CD14-positive monocyte (primary cell): Measurements from ENCODE around the gene LRRC10B. TPM values are rescaled to one million over a fixed set of nuclear protein-coding genes. Genes with fewer than 3 reads are reported as not detected.

ENCODE experiments used
- DNase-seq, 3 donors: peaks; one replicate each; pipeline ENCODE4 v3.0.0-alpha.2; 2011 to 2022
- H2AFZ ChIP-seq: 2 replicates; pipeline ENCODE4 v1.6.0; 2012; ENCODE audit warnings: mild to moderate bottlenecking, low read depth, low read length, inconsistent platforms; ENCODE audit not compliant: insufficient read depth, poor library complexity, severe bottlenecking
- H3K27ac ChIP-seq, 2 donors: 1 replicate in 1 of 2; 2 replicates in 1 of 2; pipeline ENCODE4 v1.5.1; 2012 to 2013; ENCODE audit warnings: low read length in 2 of 2, control low read depth in 1 of 2, inconsistent platforms in 1 of 2, low read depth in 1 of 2, mild to moderate bottlenecking in 1 of 2
- H3K27me3 ChIP-seq, 2 donors: one replicate each; pipeline versions ENCODE4 v1.6.0 to v1.6.1; 2011 to 2013; ENCODE audit warnings: low read length in 2 of 2; ENCODE audit not compliant: control insufficient read depth in 2 of 2, insufficient read depth in 2 of 2
- H3K36me3 ChIP-seq, 2 donors: replicated peaks in 1 of 2; 1 replicate in 1 of 2; 2 replicates in 1 of 2; pipeline versions ENCODE4 v1.5.1 to v1.6.1; 2012 to 2013; ENCODE audit warnings: low read length in 2 of 2, control low read depth in 1 of 2, inconsistent platforms in 1 of 2, mild to moderate bottlenecking in 1 of 2; ENCODE audit not compliant: insufficient read depth in 2 of 2, control insufficient read depth in 1 of 2
- H3K4me1 ChIP-seq, 2 donors: 1 replicate in 1 of 2; 2 replicates in 1 of 2; pipeline versions ENCODE4 v1.5.1 to v1.6.1; 2012 to 2013; ENCODE audit warnings: low read length in 2 of 2, control low read depth in 1 of 2, inconsistent platforms in 1 of 2, mild to moderate bottlenecking in 1 of 2, moderate library complexity in 1 of 2; ENCODE audit not compliant: insufficient read depth in 2 of 2, control insufficient read depth in 1 of 2
- H3K4me2 ChIP-seq: replicated peaks from 2 replicates; pipeline ENCODE3; 2012; ENCODE audit warnings: low read length, moderate library complexity, mild to moderate bottlenecking; ENCODE audit not compliant: poor library complexity, severe bottlenecking; ENCODE audit errors: extremely low read depth
- H3K4me3 ChIP-seq, 3 experiments: fragments of 200-600 bp in 1 of 3; sonication (generic) in 1 of 3; replicated peaks in 1 of 3; 1 replicate in 2 of 3; 2 replicates in 1 of 3; pipeline ENCODE4 v1.5.1; 2011 to 2013; ENCODE audit warnings: low read length in 3 of 3, mild to moderate bottlenecking in 3 of 3, control low read depth in 2 of 3, low read depth in 2 of 3, inconsistent platforms in 1 of 3, moderate library complexity in 1 of 3
- H3K79me2 ChIP-seq: 2 replicates; pipeline ENCODE4 v1.6.0; 2012; ENCODE audit warnings: mild to moderate bottlenecking, control low read depth, inconsistent platforms, low read length, moderate library complexity; ENCODE audit not compliant: insufficient read depth
- H3K9ac ChIP-seq: 2 replicates; pipeline ENCODE4 v1.6.0; 2017; ENCODE audit warnings: low read length, mild to moderate bottlenecking; ENCODE audit not compliant: insufficient read depth, poor library complexity, severe bottlenecking
- H3K9me3 ChIP-seq, 2 donors: replicated peaks in 1 of 2; 1 replicate in 1 of 2; 2 replicates in 1 of 2; pipeline versions ENCODE4 v1.5.1 to v1.6.1; 2012 to 2013; ENCODE audit warnings: low read length in 2 of 2, control low read depth in 1 of 2; ENCODE audit not compliant: control insufficient read depth in 1 of 2, insufficient read depth in 1 of 2
- H4K20me1 ChIP-seq: 2 replicates; pipeline ENCODE4 v1.6.0; 2012; ENCODE audit warnings: mild to moderate bottlenecking, low read length, control low read depth, moderate library complexity; ENCODE audit not compliant: insufficient read depth
- H3K27ac Mint-ChIP-seq, 7 donors: one replicate each; pipeline ENCODE4 v1.8.0; 2020; ENCODE audit warnings: mild to moderate bottlenecking in 7 of 7, mixed read lengths in 7 of 7, moderate library complexity in 6 of 7, inconsistent platforms in 2 of 7
- H3K27me3 Mint-ChIP-seq, 3 donors: one replicate each; pipeline ENCODE4 v1.8.0; 2021 to 2022; ENCODE audit warnings: low read depth in 3 of 3, mild to moderate bottlenecking in 3 of 3, mixed read lengths in 3 of 3, moderate library complexity in 3 of 3, inconsistent platforms in 1 of 3
- H3K36me3 Mint-ChIP-seq, 2 donors: one replicate each; pipeline ENCODE4 v1.8.0; 2020; ENCODE audit warnings: mixed read lengths in 2 of 2, inconsistent platforms in 1 of 2, mild to moderate bottlenecking in 1 of 2
- H3K4me1 Mint-ChIP-seq: one replicate; pipeline ENCODE4 v1.8.0; 2020; ENCODE audit warnings: mild to moderate bottlenecking, mixed read lengths
- H3K4me3 Mint-ChIP-seq, 2 donors: one replicate each; pipeline ENCODE4 v1.8.0; 2020; ENCODE audit warnings: mild to moderate bottlenecking in 2 of 2, mixed read lengths in 2 of 2, moderate library complexity in 1 of 2
- H3K9me3 Mint-ChIP-seq, 7 donors: one replicate each; pipeline ENCODE4 v1.8.0; 2020 to 2022; ENCODE audit warnings: mixed read lengths in 7 of 7, mild to moderate bottlenecking in 6 of 7, moderate library complexity in 6 of 7, inconsistent platforms in 2 of 7
- CTCF ChIP-seq: fragments of 200-600 bp; IDR thresholded peaks from one replicate; pipeline ENCODE4 v1.8.0; 2022; ENCODE audit warnings: antibody characterized with exemption, mild to moderate bottlenecking
- WGBS: methylation state at CpG from one replicate; pipeline ENCODE4 v1.1.5; 2013; ENCODE audit warnings: missing lambda C conversion rate; ENCODE audit not compliant: insufficient coverage; 5-methylcytosine and 5-hydroxymethylcytosine counted together
- intact Hi-C, 2 donors: fragments of 100-400 bp; cut with micrococcal nuclease; formaldehyde crosslinking; loops; one replicate each; pipeline versions ENCODE4 v1.15.0 to v1.15.1; 2023
- polyA plus RNA-seq, 3 donors: library from polyadenylated mRNA; depleted of rRNA in 1 of 3; unstranded in 2 of 3; stranded (reverse) in 1 of 3; fragments of 300-500 nt in 2 of 3; fragments of >200 nt in 1 of 3; fragmentation: Illumina TruSeq in 2 of 3; gene quantifications; 1 replicate in 2 of 3; 2 replicates in 1 of 3; pipeline ENCODE4 v1.2.3, GENCODE V29; 2012 to 2021

LRRC10B gene
- polyA plus RNA-seq, 3 donors: not detected

- Histone ChIP-seq H3K9me3 (no peaks in the 10 kb centered on the region), H3K27ac (no peak overlapping the region), H3K36me3 (no peaks in the 10 kb centered on the region), H2AFZ (no peak overlapping the region), H3K4me2 (no peak overlapping the region), H3K9ac (no peak overlapping the region), H3K79me2 (no peaks in the 10 kb centered on the region), H3K4me1 (peaks cover 3 to 6% of the 10 kb centered on the region in 2 donors), H4K20me1 (no peaks in the 10 kb centered on the region), H3K27me3 (peaks cover 0 to 5% of the 10 kb centered on the region in 2 donors), H3K4me3 (no peak overlapping the region)
- 92% methylated on average over 16 of the region's 16 CpGs for WGBS
- no peak overlapping the region for H3K4me3 Mint-ChIP-seq
- H3K27me3 Mint-ChIP-seq: peaks cover 13 to 21% (median 19%) of the 10 kb centered on the region in 3 donors
- intact Hi-C loops: loop anchor here in 1 of 2 donors (5.0 kb wide), 1 partner anchor 80 kb away; no protein-coding TSS in a partner anchor
- H3K9me3 Mint-ChIP-seq: peaks cover 0 to 6% (median 0%) of the 10 kb centered on the region in 7 donors
- TF ChIP-seq CTCF: no peak
- peaks cover 6% of the 10 kb centered on the region for H3K4me1 Mint-ChIP-seq
- no peak for DNase-seq
- H3K27ac Mint-ChIP-seq: no peak overlapping the region
- no peaks in the 10 kb centered on the region for H3K36me3 Mint-ChIP-seq
Measured at GRCh38 chr11:61542705-61543104, 34.2 kb downstream of the LRRC10B start.

- H3K27ac Mint-ChIP-seq: no peak overlapping the region
- Histone ChIP-seq H3K27me3 (peaks cover 0 to 5% of the 10 kb centered on the region in 2 donors), H4K20me1 (no peaks in the 10 kb centered on the region), H3K79me2 (no peaks in the 10 kb centered on the region), H3K4me2 (no peak overlapping the region), H3K36me3 (no peaks in the 10 kb centered on the region), H3K9ac (no peak overlapping the region), H2AFZ (no peak overlapping the region), H3K4me1 (peaks cover 3 to 6% of the 10 kb centered on the region in 2 donors), H3K4me3 (no peak overlapping the region), H3K27ac (no peak overlapping the region), H3K9me3 (no peaks in the 10 kb centered on the region)
- WGBS: no CpG with 5 or more reads among the region's 4 CpGs
- H3K9me3 Mint-ChIP-seq: peaks cover 0 to 6% (median 0%) of the 10 kb centered on the region in 7 donors
- intact Hi-C loops: loop anchor here in 1 of 2 donors (5.0 kb wide), 1 partner anchor 79 kb away; no protein-coding TSS in a partner anchor
- no peak for DNase-seq
- H3K4me3 Mint-ChIP-seq: no peak overlapping the region
- peaks cover 11 to 24% (median 19%) of the 10 kb centered on the region in 3 donors for H3K27me3 Mint-ChIP-seq
- no peaks in the 10 kb centered on the region for H3K36me3 Mint-ChIP-seq
- peaks cover 6% of the 10 kb centered on the region for H3K4me1 Mint-ChIP-seq
- TF ChIP-seq CTCF: no peak
Measured at GRCh38 chr11:61543606-61544306, 35.2 kb downstream of the LRRC10B start.
